PC-9 (cell line): ENCODE data around the gene SNORC. TPM values are rescaled to one million over a fixed set of nuclear protein-coding genes. Genes with fewer than 3 reads are reported as not detected.

Experiments
- BruUV-seq: library from RNA; stranded (reverse); fragments of 400-500 nt; replicated peaks from 2 replicates; lab custom pipeline; 2021; lab: Mats Ljungman, UMichigan
- CTCF ChIA-PET: fragments of 300-600 bp; sonication (Branson Sonifier 250); formaldehyde crosslinking; loops from one replicate; lab custom pipeline; 2022; ENCODE audit warnings: antibody characterized with exemption; lab: Charles Lee
- POLR2A ChIA-PET: fragments of 300-600 bp; sonication (Branson Sonifier 250); formaldehyde crosslinking; loops from one replicate; lab custom pipeline; 2022; ENCODE audit warnings: antibody characterized with exemption; ENCODE audit not compliant: unreplicated experiment; lab: Charles Lee
- DNase-seq, 2 experiments: peaks; one replicate each; pipeline versions ENCODE4 v3.0.0 to v3.0.0-alpha.2; 2015 to 2022; ENCODE audit warnings: mixed read lengths in 1 of 2
- H2AFZ ChIP-seq: fragments of 200-600 bp; sonication (generic); 2 replicates; pipeline ENCODE4 v1.8.1; 2017; ENCODE audit warnings: antibody characterized with exemption
- H3F3A ChIP-seq: fragments of 200-600 bp; sonication (generic); 2 replicates; pipeline ENCODE4 v1.8.1; 2017; ENCODE audit warnings: antibody characterized with exemption, mild to moderate bottlenecking, low read depth; ENCODE audit not compliant: insufficient read depth
- H3K27ac ChIP-seq: fragments of 200-600 bp; sonication (generic); 2 replicates; pipeline ENCODE4 v1.6.1; 2016; ENCODE audit warnings: mixed run types
- H3K27me3 ChIP-seq: fragments of 200-600 bp; sonication (generic); 2 replicates; pipeline ENCODE4 v1.6.1; 2016; ENCODE audit warnings: low read depth, mixed run types; ENCODE audit not compliant: insufficient read depth
- H3K36me3 ChIP-seq: fragments of 200-600 bp; sonication (generic); 2 replicates; pipeline ENCODE4 v1.6.1; 2016; ENCODE audit warnings: low read depth, mixed run types
- H3K4me1 ChIP-seq: fragments of 200-600 bp; sonication (generic); replicated peaks from 2 replicates; pipeline ENCODE4 v1.6.1; 2016; ENCODE audit warnings: mixed run types; ENCODE audit not compliant: insufficient read depth
- H3K4me2 ChIP-seq: fragments of 200-600 bp; sonication (generic); 2 replicates; pipeline ENCODE4 v1.6.1; 2017; ENCODE audit warnings: mixed run types
- H3K4me3 ChIP-seq: fragments of 200-600 bp; sonication (generic); 2 replicates; pipeline ENCODE4 v1.6.1; 2016; ENCODE audit warnings: mixed run types
- H3K79me2 ChIP-seq: fragments of 200-600 bp; sonication (generic); 2 replicates; pipeline ENCODE4 v1.6.1; 2017; ENCODE audit warnings: low read depth, mixed run types
- H3K9me2 ChIP-seq: fragments of 200-600 bp; sonication (generic); 2 replicates; pipeline ENCODE4 v1.8.1; 2017; ENCODE audit warnings: mild to moderate bottlenecking; ENCODE audit not compliant: insufficient read depth
- H3K9me3 ChIP-seq: fragments of 200-600 bp; sonication (generic); 2 replicates; pipeline ENCODE4 v1.8.1; 2016; ENCODE audit warnings: low read depth; ENCODE audit not compliant: insufficient read depth
- H4K20me1 ChIP-seq: fragments of 200-600 bp; sonication (generic); 2 replicates; pipeline ENCODE4 v1.8.1; 2017; ENCODE audit not compliant: insufficient read depth
- EZH2 ChIP-seq: fragments of 200-600 bp; sonication (generic); IDR thresholded peaks from 2 replicates; pipeline ENCODE4 v1.8.0; 2017; ENCODE audit warnings: antibody characterized with exemption, low read depth
- intact Hi-C: fragments of 100-400 bp; cut with micrococcal nuclease; formaldehyde crosslinking; loops from one replicate; pipeline ENCODE4 v1.10.0; 2022; ENCODE audit not compliant: unreplicated experiment
- total RNA-seq: library from RNA; stranded (reverse); gene quantifications from 2 replicates; pipeline ENCODE4 v1.2.3, GENCODE V29; 2021
- TF ChIP-seq, protein P1 (sequence below): fragments of 200-600 bp; sonication (generic); conservative IDR thresholded peaks from 2 replicates; pipeline ENCODE4 v1.6.1; 2017; ENCODE audit warnings: mixed run types, antibody characterized with exemption, mild to moderate bottlenecking, moderate library complexity

Gene SNORC
- total RNA-seq, 1 experiment from 2014 or later = 10.4 TPM

DNA sequence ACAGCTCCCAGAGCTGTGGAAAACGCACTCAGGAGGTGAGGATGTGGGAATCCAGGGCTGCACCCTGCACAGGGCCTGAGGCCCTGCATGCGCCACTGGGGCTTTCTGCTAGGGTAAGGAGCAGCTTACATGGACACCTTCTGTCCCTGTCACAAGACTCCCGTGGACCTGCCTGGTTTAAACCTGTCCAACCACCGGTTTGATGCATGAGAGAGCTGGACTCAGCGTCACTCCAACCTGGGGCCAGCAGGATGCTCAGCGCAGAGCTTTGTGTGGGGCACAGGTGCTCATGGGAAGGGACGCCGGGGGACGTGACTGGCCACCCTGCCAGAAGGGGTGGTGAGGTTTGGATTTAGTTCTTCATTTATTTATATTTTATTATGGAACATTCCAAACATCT, 24.2 kb downstream of the SNORC start:
- no peaks in the 10 kb centered on the region for H3K36me3 ChIP-seq
- ChIA-PET POLR2A (no interaction called here), CTCF (interaction anchor here (0.6 kb wide), 1 partner anchor 431 kb away, joined by 4 read pairs; no protein-coding TSS in a partner anchor)
- no peaks in the 10 kb centered on the region for H3K9me2 ChIP-seq
- intact Hi-C loops = no loop called here
- TF ChIP-seq, protein P1, sequence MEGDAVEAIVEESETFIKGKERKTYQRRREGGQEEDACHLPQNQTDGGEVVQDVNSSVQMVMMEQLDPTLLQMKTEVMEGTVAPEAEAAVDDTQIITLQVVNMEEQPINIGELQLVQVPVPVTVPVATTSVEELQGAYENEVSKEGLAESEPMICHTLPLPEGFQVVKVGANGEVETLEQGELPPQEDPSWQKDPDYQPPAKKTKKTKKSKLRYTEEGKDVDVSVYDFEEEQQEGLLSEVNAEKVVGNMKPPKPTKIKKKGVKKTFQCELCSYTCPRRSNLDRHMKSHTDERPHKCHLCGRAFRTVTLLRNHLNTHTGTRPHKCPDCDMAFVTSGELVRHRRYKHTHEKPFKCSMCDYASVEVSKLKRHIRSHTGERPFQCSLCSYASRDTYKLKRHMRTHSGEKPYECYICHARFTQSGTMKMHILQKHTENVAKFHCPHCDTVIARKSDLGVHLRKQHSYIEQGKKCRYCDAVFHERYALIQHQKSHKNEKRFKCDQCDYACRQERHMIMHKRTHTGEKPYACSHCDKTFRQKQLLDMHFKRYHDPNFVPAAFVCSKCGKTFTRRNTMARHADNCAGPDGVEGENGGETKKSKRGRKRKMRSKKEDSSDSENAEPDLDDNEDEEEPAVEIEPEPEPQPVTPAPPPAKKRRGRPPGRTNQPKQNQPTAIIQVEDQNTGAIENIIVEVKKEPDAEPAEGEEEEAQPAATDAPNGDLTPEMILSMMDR = no peak
- TF ChIP-seq EZH2 = no peak
- no peaks in the 10 kb centered on the region for H4K20me1 ChIP-seq
- no peaks in the 10 kb centered on the region for H3K9me3 ChIP-seq
- H3K27me3 ChIP-seq = no peaks in the 10 kb centered on the region
- H2AFZ ChIP-seq = no peak overlapping the region
- no peak overlapping the region for H3K4me3 ChIP-seq
- no TSS peak for BruUV-seq
- no peak overlapping the region for H3K27ac ChIP-seq
- no peaks in the 10 kb centered on the region for H3F3A ChIP-seq
- H3K79me2 ChIP-seq = no peaks in the 10 kb centered on the region
- H3K4me2 ChIP-seq = no peak overlapping the region
- no peaks in the 10 kb centered on the region for H3K4me1 ChIP-seq
- DNase-seq = no peak

GRCh38 chr2:232894746-232895145, 24.7 kb downstream of the SNORC start:
- H3K27me3 ChIP-seq = no peaks in the 10 kb centered on the region
- no peaks in the 10 kb centered on the region for H3K9me3 ChIP-seq
- no peak overlapping the region for H3K4me2 ChIP-seq
- no peaks in the 10 kb centered on the region for H3K36me3 ChIP-seq
- no peak overlapping the region for H3K27ac ChIP-seq
- no peak for DNase-seq
- no peak overlapping the region for H2AFZ ChIP-seq
- no TSS peak for BruUV-seq
- no peak overlapping the region for H3K4me3 ChIP-seq
- no peaks in the 10 kb centered on the region for H3K9me2 ChIP-seq
- H4K20me1 ChIP-seq = no peaks in the 10 kb centered on the region
- TF ChIP-seq EZH2 = no peak
- TF ChIP-seq, protein P1 = no peak
- H3K4me1 ChIP-seq = no peaks in the 10 kb centered on the region
- no peaks in the 10 kb centered on the region for H3F3A ChIP-seq
- POLR2A ChIA-PET = no interaction called here
- intact Hi-C loops = no loop called here
- CTCF ChIA-PET = interaction anchor here (0.6 kb wide), 1 partner anchor 431 kb away, joined by 4 read pairs; no protein-coding TSS in a partner anchor
- no peaks in the 10 kb centered on the region for H3K79me2 ChIP-seq

DNA sequence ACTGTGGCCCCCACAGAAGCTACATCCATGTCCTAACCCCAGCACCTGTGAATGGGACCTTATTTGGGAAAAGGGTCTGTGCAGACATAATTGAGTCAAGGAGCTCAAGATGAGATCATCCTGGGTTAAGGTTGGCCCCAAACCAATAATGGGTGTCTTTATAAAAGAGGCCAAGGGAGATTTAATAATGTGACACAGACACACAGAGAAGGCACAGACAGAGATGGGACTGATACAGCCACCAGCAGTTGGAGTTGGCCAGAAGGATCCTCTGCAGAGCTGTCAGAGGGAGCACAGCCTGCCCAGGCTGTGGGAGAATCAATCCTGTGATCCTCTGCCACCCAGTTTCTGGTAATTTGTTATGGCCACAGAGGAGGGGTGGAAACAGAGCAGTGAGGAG, 26.0 kb downstream of the SNORC start:
- H3K4me3 ChIP-seq = no peak overlapping the region
- no peaks in the 10 kb centered on the region for H3K36me3 ChIP-seq
- BruUV-seq = no TSS peak
- no peak overlapping the region for H3K4me2 ChIP-seq
- POLR2A ChIA-PET = no interaction called here
- intact Hi-C loops = no loop called here
- no peak overlapping the region for H3K27ac ChIP-seq
- H4K20me1 ChIP-seq = no peaks in the 10 kb centered on the region
- TF ChIP-seq, protein P1 = no peak
- no peak for TF ChIP-seq EZH2
- DNase-seq = no peak
- peaks cover 5% of the 10 kb centered on the region for H3K4me1 ChIP-seq
- no peaks in the 10 kb centered on the region for H3K27me3 ChIP-seq
- no peaks in the 10 kb centered on the region for H3K9me3 ChIP-seq
- CTCF ChIA-PET = no interaction called here
- no peak overlapping the region for H2AFZ ChIP-seq
- H3K9me2 ChIP-seq = no peaks in the 10 kb centered on the region
- H3K79me2 ChIP-seq = no peaks in the 10 kb centered on the region
- H3F3A ChIP-seq = peaks cover 3% of the 10 kb centered on the region; the same call in 1 of the 2 replicates
